GM21529 (cell line): ENCODE measurements around the gene WNT3.

Source experiments
- ATAC-seq: cut with Tn5 transposase; IDR thresholded peaks from one replicate; pipeline ENCODE4 v1.9.1; 2021; ENCODE audit not compliant: unreplicated experiment

The WNT3 gene

DNA sequence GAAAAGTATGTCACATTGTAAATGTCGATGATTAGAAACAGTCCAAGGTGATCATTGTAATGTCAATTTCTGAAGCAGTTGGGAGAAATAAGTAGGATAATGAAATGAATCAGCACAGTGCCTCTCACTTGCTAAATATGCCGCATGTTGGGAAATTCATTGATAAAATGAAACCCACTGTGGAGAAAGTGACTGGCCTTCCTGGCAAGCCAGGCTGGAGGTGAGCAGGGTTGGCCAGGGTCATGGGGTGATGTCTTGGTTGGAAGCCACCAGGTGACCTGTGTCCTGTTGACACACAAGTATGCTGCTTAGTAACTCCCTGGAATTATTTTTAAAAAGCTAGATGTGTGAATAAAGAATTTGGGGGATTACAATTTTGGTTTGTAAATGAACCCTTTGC, 18.0 kb upstream of the WNT3 start:
- no peak for ATAC-seq

DNA sequence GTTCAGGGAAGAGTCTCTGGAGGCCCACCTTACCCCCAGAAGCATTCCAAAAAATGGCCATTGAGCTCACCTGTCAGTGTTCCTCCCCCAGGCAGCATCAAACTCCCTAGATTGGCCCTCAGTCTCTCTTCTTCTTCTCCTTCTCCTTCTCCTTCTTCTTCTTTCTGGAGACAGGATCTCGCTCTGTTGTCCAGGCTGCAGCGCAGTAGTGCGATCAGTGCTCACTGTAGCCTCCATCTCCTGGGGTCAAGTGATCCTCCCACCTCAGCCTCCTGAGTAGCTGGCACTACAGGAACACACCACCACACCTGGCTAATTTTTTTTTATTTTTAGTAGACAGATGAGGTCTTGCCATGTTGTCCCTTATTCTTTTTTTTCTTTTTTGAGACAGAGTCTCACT, 16.4 kb upstream of the WNT3 start:
- no peak for ATAC-seq

DNA sequence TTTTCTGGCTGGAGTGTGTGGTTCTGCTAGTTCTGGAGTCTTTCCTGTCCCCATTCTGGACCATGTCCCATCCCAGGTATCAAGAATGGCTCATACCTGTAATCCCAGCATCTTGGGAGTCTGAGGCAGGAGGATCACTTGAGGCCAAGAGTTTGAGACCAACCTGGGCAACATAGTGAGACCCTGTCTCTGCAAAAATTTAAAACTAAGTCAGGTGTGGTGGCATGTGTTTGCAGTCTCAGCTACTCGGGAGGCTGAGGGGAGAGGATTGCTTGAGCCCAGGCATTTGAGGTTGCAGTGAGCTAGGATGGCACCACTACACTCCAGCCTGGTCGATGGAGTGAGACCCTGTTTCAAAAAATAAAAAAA, 15.3 kb upstream of the WNT3 start:
- no peak for ATAC-seq

DNA sequence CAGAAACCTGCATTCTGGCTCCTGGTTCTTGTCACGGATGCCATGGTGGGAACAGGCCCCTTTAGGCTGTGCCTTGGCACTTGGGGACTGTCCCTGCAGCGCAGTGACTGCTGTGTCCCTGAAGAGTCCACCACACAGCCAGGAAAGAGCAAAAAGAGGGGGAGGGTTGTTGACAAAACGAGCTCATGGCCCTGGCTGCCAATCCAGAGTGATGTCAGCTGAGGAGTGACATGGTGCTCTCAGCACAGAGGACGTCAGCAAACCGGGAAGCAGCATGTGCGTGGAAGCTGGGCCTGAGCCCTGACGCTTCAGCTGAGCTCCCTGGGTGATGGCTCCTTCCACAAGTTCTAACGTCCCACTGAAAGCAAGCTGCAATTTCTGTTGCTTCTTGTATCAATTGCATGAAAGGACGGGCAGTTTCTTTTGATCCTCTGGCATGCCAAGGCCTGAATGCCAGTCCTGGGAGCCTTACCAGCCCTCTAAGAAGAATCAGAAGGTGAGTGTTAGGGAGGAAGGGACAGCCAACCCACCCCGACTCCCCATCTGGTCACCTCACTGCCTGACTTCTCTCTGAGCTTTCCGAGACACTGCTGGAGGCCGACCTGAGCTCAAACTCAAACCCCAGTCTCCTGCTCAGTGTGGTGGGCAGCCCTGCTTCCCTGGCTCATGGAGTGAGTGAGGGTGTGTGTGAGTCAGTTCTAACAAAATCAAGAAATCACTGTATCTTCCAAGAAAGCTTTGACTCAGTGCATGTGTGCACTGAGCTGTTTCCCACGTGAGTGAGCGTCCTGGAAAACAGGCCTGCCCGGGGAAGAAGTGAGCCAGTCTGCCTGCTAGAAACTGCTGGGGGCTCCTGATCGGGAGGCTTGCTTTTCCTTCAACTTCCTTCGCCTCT, 14.7 kb upstream of the WNT3 start:
- no peak for ATAC-seq

DNA sequence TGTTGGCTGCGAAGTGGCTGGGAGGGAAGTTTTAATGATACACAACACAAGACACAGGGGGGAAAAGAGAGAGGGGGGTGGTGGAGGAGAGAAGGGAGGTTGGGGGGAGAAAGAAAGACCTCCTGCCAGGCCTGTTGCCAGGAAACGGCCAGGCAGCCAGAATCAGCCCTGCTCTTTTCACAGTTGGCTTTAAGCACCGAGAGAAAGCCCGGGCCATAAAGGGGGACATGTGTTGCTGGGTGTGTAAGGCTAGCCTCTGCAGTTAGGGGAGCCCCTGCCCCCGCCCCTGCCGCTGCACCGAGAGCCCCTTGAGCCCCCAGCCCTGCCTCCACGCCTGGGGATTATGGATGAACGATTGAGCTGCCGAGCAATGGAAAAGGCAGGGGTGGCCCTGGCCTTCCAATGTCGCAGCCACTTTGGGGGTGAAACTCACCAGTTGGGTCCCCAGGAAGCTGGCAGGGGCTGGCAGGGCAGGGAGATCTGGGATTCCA, 13.9 kb upstream of the WNT3 start:
- ATAC-seq, result no peak

DNA sequence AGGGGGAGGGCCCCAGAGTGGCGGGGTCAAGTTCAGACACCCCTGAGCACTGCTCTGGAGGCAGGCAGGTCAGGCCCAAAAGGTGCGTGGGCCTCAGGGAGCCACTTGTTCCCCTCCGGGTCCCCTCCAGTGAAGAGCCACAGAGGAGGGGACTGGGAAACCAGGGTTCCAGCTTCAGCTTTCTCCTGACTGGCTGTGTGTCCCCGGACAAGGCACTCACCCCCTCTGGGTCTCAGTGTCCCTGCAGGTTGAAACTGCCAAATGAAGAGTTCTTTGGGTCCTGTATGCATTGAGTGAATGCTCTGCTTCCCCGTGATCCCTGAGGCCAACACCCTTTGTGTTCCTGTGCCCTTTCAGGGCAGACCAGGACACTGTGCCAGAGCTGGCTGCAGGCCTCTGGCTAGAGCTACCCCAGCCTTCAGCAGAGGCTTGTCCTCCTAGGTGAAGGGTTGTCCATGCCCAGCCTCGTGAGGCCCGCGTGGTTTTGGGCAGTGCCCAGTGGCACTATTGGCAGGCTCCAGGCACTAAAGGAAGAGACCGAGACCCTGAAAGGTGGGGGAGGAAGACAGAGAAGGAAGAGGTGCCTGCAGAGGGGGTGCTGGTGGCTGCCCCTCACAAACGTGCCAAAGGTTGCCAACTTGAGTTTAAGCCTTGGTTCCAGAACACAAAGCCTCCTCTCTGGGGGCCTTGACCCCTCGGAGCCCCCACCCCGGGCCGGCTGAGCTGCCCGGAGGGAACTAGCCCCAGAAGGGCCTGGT, 13.3 kb upstream of the WNT3 start:
- ATAC-seq, result no peak

DNA sequence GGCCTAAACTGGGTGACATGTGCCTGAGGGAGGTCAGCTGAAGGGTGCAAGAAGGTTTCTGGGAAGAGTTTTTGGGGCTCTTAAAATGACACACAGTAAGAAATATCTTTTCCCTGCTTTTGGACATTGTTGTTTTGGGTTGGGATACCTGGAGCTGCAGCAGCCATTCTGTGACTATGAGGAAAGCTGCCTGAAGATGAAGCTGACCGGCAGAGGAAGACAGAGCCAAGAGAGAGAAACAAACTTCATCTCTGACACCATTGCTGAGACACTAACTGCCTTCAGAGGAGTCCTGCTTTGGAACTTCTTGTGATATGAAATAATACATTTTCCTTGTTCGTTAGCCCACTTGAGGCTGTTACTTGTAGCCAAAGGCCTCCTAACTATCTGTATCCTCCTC, 8.8 kb upstream of the WNT3 start:
- no peak for ATAC-seq

DNA sequence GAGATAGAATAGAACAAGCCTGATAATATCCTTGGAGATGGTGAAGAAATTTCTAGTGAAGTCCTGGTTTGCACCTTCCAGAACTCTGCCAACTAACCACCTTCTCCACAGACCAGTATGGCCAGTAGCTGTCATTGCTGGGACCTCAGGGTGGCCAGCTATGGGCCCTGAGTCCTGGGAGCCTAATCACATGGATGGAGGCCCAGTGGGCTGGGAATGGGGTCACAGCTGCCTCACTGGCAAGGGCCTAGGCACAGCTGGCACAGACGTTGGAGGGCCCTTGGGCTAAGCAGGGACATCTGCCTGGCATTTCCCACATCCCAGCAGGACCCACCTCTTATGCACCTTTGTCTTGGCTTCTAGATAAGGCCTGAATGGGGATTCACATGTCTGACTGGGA, 7.6 kb upstream of the WNT3 start:
- ATAC-seq, result no peak

DNA sequence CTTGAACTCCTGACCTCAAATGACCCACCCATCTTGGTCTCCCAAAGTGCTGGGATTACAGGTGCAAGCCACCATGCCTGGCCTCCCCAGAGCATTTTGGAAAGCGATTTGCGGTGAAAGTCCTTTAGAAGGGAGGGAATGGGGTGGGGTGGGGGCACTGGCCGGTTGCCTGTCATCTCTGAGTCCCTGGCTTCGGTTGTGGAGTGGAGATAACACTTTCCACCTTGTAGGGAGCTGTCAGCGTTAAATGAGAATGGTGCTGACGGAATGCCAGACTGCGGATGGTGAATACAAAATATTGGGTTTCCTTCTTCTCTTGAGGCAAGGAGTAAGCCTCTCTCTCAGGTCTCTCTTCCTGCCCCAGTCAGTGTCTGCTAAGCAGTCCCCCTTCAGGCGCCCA, 5.2 kb upstream of the WNT3 start:
- ATAC-seq, result no peak

DNA sequence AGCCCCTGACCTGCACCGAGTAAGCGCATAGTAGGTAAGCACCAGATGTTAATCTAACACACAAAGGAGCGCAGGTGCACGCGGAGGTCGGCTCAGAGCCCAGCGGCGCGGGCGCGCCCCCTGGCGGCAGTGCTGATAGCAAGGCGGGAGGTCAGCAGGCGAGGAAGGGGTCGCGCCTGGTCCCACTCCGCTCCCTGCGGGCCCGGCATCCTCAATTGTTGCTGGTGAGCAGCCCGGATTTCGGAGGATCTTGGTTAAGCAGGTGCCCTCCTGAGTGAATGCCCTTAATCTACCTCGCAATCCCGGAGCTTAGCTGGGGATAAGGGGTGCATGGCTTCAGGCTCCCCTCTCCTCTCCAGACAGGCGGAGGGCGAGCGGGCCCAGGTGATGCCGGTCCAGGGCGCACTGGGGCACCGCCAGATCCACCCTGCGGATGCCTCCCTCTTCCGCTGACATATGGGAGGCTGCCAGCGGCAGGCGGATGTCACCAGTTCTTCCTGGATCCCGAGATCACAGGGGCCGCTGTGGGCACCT, 4.0 kb upstream of the WNT3 start:
- ATAC-seq, result no peak

DNA sequence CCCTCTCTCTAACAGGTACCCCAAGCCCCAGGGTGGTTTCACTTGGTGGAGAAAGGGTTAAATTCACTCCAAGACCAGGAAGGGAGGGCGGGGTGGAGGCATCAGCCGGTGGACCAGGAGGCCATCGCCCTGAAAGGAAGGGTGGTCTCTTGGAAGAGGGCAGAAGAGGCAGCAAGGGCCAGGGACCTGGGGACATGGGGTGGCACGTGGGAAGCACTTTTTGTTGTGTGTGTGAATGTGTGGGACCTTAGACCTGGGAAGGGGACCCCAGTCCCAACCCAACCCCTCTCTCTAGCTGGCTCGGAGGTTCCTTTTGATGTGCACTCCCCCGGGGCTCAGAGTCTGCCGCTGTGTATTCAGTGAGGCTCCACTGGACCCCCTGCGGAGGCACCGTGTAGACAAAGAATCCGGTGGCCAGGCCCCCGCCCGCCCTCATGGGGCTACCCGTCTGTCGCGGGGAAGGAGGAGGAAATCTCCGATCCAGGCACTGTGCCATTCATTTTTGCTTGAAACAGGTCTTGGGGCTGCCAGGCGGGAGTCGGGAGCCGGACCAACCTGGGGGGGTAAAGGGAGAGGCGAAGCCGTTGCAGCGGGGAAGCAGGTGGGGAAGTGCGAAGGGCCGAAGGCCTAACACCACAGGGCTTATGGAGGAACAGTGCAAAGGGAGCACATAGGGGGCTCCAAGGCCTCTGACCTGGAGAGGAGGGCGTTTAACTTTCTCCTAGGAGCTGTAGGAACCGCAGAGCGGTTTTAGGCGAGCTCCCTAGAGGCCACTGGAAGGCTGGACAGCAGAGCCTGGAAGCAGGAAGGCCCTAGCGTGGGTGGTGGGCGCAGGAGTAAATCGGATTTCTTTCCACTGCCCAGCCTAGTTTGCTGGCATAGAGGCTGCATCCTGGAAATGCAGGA, 3.2 kb upstream of the WNT3 start:
- no peak for ATAC-seq

DNA sequence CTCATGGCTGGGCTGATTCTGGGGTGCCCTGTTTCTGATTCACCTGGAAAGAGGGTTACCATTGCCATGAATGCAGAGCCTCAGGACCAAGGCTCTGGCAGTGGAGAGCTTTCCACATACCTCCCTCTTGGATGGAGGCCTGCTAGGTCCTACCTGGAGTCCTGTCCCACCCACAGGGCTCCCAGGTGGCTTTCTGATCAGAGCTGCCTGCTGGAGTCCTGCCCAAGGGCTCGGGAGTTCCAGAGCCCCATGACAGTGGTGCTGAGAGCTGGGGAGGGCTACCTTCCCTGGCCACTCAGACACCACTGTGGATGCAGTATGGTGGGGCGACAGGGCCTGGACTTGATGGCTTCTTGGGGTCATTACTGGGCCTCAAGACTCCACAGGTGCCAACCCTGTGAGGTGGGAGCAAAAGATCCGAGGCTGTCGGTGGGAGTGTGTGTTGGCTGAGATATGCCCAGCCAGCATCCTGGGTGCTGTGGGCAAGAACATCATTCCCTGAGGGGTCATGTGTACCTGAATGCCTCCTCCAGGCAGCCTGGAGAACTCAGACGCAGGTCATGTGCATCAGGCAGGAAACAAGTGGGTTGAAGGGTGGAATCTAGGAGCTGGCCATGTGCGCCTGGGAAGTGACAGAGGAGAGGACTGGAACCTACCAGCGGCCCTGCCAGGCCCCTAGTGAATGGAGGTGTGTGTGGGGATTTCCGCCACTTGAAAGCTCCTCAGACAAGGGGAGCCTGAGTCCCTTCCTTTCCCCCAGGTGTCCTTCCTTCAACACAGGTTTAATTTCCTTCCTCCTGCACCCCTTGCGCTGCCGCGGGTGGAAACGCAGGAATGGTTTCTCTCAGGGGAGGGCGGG, 2.3 kb upstream of the WNT3 start:
- ATAC-seq, result no peak

DNA sequence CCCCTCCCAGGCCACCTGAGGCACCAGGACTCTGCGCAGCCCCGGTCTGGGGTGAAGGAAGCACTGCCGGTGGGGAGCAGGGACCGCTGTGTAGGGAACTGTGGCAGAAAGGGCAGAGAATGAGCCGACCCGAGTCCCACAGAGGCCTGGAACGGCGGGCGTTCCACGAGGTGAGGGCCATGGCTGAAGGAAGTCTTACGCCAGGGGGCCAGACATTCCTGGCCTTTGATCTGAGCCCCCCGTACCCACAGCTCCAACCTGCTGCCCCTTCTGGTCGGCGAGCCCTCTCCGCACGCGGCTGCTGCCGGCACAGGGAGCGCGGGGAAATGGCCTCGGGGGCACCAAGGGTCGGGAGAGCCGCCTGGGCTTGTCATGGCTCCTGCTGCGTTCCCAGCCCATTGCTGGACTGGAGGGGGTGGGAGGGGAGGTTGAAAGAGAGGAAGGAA, 1.4 kb upstream of the WNT3 start:
- ATAC-seq, result no peak

DNA sequence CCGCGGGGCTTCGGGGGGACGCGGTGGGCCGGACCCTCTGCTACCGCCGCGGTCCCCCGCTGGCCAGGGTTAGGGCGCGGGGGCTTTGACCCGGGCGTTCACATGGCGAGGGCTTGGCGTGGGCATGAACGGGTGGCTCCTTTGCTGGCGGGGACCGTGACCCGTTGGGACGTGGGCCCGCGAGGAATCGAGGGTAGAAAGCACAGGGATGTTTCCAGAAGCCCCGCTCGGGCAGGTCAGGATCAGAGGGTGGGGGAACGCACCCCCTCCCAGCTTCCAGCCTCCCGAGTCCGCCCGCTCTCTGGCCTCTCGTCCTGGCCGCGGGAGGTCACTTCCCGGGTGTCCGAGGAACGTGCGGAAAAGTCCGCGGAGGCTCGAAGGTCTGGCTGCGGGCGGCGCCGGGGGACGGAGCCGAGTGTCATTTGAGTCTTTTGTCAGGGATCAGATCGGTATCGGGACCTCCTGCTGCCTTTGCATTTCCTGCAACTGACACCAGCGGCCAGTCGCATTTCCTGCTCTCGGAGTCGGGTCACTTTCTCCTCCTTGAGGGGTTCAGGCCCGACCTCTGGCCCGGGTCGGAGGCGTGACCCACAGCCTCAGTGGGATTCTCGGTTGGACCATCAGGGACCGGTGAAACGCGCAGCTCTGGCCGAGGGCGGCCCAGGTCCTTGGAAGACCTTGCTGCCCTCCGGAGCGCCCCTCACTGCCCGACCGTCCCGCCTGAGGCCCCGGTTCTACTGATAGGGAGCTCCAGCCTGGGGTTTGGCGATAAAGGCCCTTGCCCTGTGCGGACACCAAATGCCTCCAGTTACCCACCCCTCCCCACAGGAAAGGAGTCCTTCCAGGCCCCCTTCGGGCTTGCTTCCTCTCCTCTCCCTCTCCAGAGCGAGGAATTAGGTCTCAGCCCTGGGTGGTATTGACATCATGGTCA, 702 bp upstream of the WNT3 start:
- ATAC-seq, result no peak

DNA sequence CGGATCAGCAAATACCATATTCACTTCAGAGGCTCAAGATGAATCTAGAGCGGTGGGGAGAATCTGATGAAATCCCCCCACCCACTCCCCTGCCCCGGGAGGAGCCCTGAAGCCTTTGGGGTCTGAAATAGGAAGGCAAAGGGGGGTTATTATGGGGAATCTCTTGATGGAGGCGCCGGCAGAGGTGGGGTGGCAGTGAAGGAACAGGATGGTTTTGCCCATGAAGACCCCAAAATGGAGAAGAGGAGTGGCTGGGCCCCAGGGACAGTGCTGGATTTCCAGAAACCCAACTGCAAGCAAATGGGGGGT, 637 bp downstream of the WNT3 start:
- ATAC-seq, result no peak

DNA sequence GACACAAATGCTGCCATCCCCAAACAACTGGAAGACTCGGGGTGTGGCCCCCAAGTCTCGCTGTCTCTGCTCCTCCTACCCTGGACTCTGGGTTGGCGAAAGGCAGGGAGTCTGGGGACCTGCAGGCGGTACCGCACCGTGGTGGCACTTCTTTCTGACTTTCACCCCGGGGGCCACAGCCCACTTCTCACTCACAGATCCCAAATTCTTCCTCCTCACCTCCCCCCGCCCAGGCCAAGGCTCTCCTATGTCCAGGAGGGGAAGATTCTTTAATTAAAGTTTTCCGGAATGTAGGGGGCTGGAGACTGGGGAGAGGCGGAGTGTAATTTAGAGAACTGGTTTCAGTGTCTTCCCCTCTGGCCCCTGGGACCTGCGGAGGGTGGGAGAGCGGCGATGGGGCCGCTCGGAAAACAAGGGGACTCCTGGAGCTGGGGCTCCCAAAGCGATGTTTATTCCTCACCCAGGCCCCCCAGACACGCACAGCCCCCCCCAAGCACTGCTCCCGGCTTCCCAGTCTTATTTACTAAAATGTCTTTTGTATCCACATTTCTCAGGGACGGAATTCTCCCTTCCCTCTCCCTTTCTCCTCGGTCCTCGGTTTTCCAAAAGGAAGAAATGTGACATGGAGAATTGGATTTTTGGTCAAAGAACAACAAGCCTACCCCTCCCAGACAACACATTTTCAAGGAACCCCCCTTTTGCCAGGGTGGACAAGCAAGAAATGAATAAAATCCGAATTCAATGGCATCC, 1.2 kb downstream of the WNT3 start:
- no peak for ATAC-seq

DNA sequence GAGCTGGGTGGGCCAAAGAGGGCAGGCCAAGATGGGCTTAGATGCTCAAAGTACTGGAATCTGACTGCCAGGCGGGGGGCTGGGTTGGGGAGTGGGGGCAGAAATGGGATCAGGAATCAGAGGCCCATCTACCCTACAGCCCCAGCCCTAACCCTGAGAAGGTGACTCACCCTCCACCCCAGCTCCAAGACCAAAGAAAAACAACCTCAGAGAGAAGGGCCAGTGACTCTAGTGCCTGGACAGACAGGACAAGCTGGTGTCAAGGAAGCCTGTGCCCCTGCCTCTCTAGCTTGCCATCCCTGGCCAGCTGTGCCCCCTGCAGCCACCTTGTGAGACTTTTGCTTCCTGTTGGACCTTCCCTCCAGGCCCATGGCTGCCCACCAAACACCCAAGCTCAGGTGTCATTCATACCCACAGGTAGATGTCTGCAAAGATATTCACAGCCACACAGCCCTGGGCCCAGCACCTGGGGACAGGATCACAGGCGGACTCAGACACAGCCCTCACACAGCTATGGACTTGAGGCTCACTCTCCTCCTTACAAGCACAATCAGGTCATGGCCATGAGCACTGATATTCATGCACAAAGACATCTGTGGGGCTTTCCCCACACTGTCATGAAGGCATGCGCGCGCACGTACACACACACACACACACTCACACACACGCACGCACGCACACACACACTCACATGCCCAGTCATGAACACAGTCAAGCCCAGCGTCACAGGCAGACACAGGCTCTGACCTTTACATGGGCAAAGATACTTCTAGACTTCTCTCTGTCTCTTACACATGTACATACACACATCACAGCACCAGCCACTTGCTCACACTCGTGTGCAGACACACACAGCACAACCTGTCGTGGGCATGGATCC, 2.8 kb downstream of the WNT3 start:
- ATAC-seq, result no peak
